Measurements from ENCODE around the gene CARM1.
"Not testable (repeated sequence)": the region's sequence is repeated elsewhere in the genome, so short reads cannot be mapped to it uniquely, and the experiment has no call there.

Gene CARM1

GRCh38 chr19:10868872-10869547 is 2.3 kb upstream of the CARM1 start:
- Histone ChIP-seq H3K4me3 (ENCODE audit: low read depth, low read length) (no peak overlapping the region), H3K4me1 (ENCODE audit: control insufficient read depth, insufficient read depth, low read length) (no peaks in the 10 kb centered on the region), H3K9me3 (ENCODE audit: control insufficient read depth, insufficient read depth, low read length) (no peaks in the 10 kb centered on the region), H3K27me3 (ENCODE audit: control insufficient read depth, insufficient read depth, low read length) (no peaks in the 10 kb centered on the region), H3K9ac (ENCODE audit: low read depth, low read length) (no peak overlapping the region), H3K36me3 (ENCODE audit: control insufficient read depth, insufficient read depth, low read length) (no peaks in the 10 kb centered on the region)

GRCh38 chr19:10869872-10870311 is 1.5 kb upstream of the CARM1 start:
- not testable (repeated sequence) for H3K9me3 ChIP-seq (ENCODE audit: control insufficient read depth, insufficient read depth, low read length); H3K36me3 ChIP-seq (ENCODE audit: control insufficient read depth, insufficient read depth, low read length); H3K4me1 ChIP-seq (ENCODE audit: control insufficient read depth, insufficient read depth, low read length); H3K4me3 ChIP-seq (ENCODE audit: low read depth, low read length); H3K9ac ChIP-seq (ENCODE audit: low read depth, low read length); H3K27me3 ChIP-seq (ENCODE audit: control insufficient read depth, insufficient read depth, low read length)

- H3K9me3 ChIP-seq (ENCODE audit: control insufficient read depth, insufficient read depth, low read length) = no peaks in the 10 kb centered on the region
- peak overlapping the region; percentile 42 for H3K4me3 ChIP-seq (ENCODE audit: low read depth, low read length)
- H3K9ac ChIP-seq (ENCODE audit: low read depth, low read length) = peak overlapping the region; percentile 24
- H3K36me3 ChIP-seq (ENCODE audit: control insufficient read depth, insufficient read depth, low read length) = no peaks in the 10 kb centered on the region
- H3K27me3 ChIP-seq (ENCODE audit: control insufficient read depth, insufficient read depth, low read length) = no peaks in the 10 kb centered on the region
- H3K4me1 ChIP-seq (ENCODE audit: control insufficient read depth, insufficient read depth, low read length) = no peaks in the 10 kb centered on the region
Observed at GRCh38 chr19:10870501-10870954, 825 bp upstream of the CARM1 start.

GRCh38 chr19:10871711-10872545 is 575 bp downstream of the CARM1 start:
- Histone ChIP-seq H3K9ac (ENCODE audit: low read depth, low read length) (peak overlapping the region; percentile 81), H3K4me1 (ENCODE audit: control insufficient read depth, insufficient read depth, low read length) (no peaks in the 10 kb centered on the region), H3K9me3 (ENCODE audit: control insufficient read depth, insufficient read depth, low read length) (no peaks in the 10 kb centered on the region), H3K27me3 (ENCODE audit: control insufficient read depth, insufficient read depth, low read length) (no peaks in the 10 kb centered on the region), H3K4me3 (ENCODE audit: low read depth, low read length) (peak overlapping the region; percentile 79), H3K36me3 (ENCODE audit: control insufficient read depth, insufficient read depth, low read length) (no peaks in the 10 kb centered on the region)

GRCh38 chr19:10872546-10873107 is 1.3 kb downstream of the CARM1 start:
- H3K4me1 ChIP-seq (ENCODE audit: control insufficient read depth, insufficient read depth, low read length) = no peaks in the 10 kb centered on the region
- no peaks in the 10 kb centered on the region for H3K9me3 ChIP-seq (ENCODE audit: control insufficient read depth, insufficient read depth, low read length)
- no peaks in the 10 kb centered on the region for H3K36me3 ChIP-seq (ENCODE audit: control insufficient read depth, insufficient read depth, low read length)
- peak overlapping the region; percentile 79 for H3K4me3 ChIP-seq (ENCODE audit: low read depth, low read length)
- peak overlapping the region; percentile 81 for H3K9ac ChIP-seq (ENCODE audit: low read depth, low read length)
- no peaks in the 10 kb centered on the region for H3K27me3 ChIP-seq (ENCODE audit: control insufficient read depth, insufficient read depth, low read length)

GRCh38 chr19:10874024-10874423 is 2.7 kb downstream of the CARM1 start:
- Histone ChIP-seq H3K4me1 (ENCODE audit: control insufficient read depth, insufficient read depth, low read length) (peaks cover 3% of the 10 kb centered on the region), H3K27me3 (ENCODE audit: control insufficient read depth, insufficient read depth, low read length) (no peaks in the 10 kb centered on the region), H3K4me3 (ENCODE audit: low read depth, low read length) (no peak overlapping the region), H3K9ac (ENCODE audit: low read depth, low read length) (no peak overlapping the region), H3K9me3 (ENCODE audit: control insufficient read depth, insufficient read depth, low read length) (no peaks in the 10 kb centered on the region), H3K36me3 (ENCODE audit: control insufficient read depth, insufficient read depth, low read length) (no peaks in the 10 kb centered on the region)

- no peaks in the 10 kb centered on the region for H3K9me3 ChIP-seq (ENCODE audit: control insufficient read depth, insufficient read depth, low read length)
- H3K36me3 ChIP-seq (ENCODE audit: control insufficient read depth, insufficient read depth, low read length) = no peaks in the 10 kb centered on the region
- H3K4me3 ChIP-seq (ENCODE audit: low read depth, low read length) = no peak overlapping the region
- no peaks in the 10 kb centered on the region for H3K27me3 ChIP-seq (ENCODE audit: control insufficient read depth, insufficient read depth, low read length)
- peaks cover 13% of the 10 kb centered on the region for H3K4me1 ChIP-seq (ENCODE audit: control insufficient read depth, insufficient read depth, low read length)
- no peak overlapping the region for H3K9ac ChIP-seq (ENCODE audit: low read depth, low read length)
Observed at GRCh38 chr19:10876459-10877240, 5.3 kb downstream of the CARM1 start.

- peaks cover 19% of the 10 kb centered on the region for H3K4me1 ChIP-seq (ENCODE audit: control insufficient read depth, insufficient read depth, low read length)
- H3K36me3 ChIP-seq (ENCODE audit: control insufficient read depth, insufficient read depth, low read length); H3K27me3 ChIP-seq (ENCODE audit: control insufficient read depth, insufficient read depth, low read length); H3K4me3 ChIP-seq (ENCODE audit: low read depth, low read length); H3K9me3 ChIP-seq (ENCODE audit: control insufficient read depth, insufficient read depth, low read length); H3K9ac ChIP-seq (ENCODE audit: low read depth, low read length): not testable (repeated sequence)
Observed at GRCh38 chr19:10877608-10878007, 6.3 kb downstream of the CARM1 start.

GRCh38 chr19:10878253-10878652 is 6.9 kb downstream of the CARM1 start:
- Histone ChIP-seq H3K36me3 (ENCODE audit: control insufficient read depth, insufficient read depth, low read length) (no peaks in the 10 kb centered on the region), H3K9ac (ENCODE audit: low read depth, low read length) (no peak overlapping the region), H3K4me1 (ENCODE audit: control insufficient read depth, insufficient read depth, low read length) (peaks cover 19% of the 10 kb centered on the region), H3K9me3 (ENCODE audit: control insufficient read depth, insufficient read depth, low read length) (no peaks in the 10 kb centered on the region), H3K27me3 (ENCODE audit: control insufficient read depth, insufficient read depth, low read length) (no peaks in the 10 kb centered on the region), H3K4me3 (ENCODE audit: low read depth, low read length) (no peak overlapping the region)

GRCh38 chr19:10881403-10882107 is 10.2 kb downstream of the CARM1 start:
- no peaks in the 10 kb centered on the region for H3K27me3 ChIP-seq (ENCODE audit: control insufficient read depth, insufficient read depth, low read length)
- peaks cover 25% of the 10 kb centered on the region for H3K4me1 ChIP-seq (ENCODE audit: control insufficient read depth, insufficient read depth, low read length)
- H3K9me3 ChIP-seq (ENCODE audit: control insufficient read depth, insufficient read depth, low read length) = no peaks in the 10 kb centered on the region
- no peak overlapping the region for H3K4me3 ChIP-seq (ENCODE audit: low read depth, low read length)
- H3K36me3 ChIP-seq (ENCODE audit: control insufficient read depth, insufficient read depth, low read length) = no peaks in the 10 kb centered on the region
- H3K9ac ChIP-seq (ENCODE audit: low read depth, low read length) = no peak overlapping the region

- Histone ChIP-seq H3K4me3 (ENCODE audit: low read depth, low read length) (no peak overlapping the region), H3K36me3 (ENCODE audit: control insufficient read depth, insufficient read depth, low read length) (peaks cover 3% of the 10 kb centered on the region), H3K9me3 (ENCODE audit: control insufficient read depth, insufficient read depth, low read length) (no peaks in the 10 kb centered on the region), H3K27me3 (ENCODE audit: control insufficient read depth, insufficient read depth, low read length) (no peaks in the 10 kb centered on the region), H3K9ac (ENCODE audit: low read depth, low read length) (no peak overlapping the region), H3K4me1 (ENCODE audit: control insufficient read depth, insufficient read depth, low read length) (peaks cover 27% of the 10 kb centered on the region)
Observed at GRCh38 chr19:10882108-10882457, 10.7 kb downstream of the CARM1 start.
